Stimulated activated naive CD4-positive, alpha-beta T cell treated with Interleukin-2 at 50 U/mL for 16 hours (primary cell): Measurements from ENCODE around the gene KIFBP.

Source experiments
- DNase-seq: peaks from one replicate; lab custom pipeline; 2025; lab: John Stamatoyannopoulos, UW

Gene KIFBP

GRCh38 chr10:69051710-69052487, 63.3 kb downstream of the KIFBP start:
- DNase-seq = no peak

DNA sequence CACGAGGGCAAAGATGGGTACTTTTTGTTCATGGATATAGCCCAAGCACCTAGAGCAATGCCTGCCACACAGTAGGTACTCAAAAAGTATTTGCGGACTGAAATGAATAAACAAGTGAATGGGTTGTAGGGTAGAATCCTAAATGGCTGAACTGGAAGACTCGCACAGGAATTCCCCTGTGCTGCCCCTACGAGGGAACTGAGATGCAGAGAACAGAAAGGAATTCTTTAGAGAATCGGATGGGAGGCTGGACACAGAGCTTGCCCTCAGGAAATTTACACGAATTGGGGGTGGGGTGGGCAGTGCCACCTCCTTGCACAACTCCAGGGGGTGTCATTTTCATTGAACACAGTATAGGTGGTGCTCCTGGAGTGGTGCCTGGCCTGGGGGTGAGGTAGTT, 64.1 kb downstream of the KIFBP start:
- no peak for DNase-seq

DNA sequence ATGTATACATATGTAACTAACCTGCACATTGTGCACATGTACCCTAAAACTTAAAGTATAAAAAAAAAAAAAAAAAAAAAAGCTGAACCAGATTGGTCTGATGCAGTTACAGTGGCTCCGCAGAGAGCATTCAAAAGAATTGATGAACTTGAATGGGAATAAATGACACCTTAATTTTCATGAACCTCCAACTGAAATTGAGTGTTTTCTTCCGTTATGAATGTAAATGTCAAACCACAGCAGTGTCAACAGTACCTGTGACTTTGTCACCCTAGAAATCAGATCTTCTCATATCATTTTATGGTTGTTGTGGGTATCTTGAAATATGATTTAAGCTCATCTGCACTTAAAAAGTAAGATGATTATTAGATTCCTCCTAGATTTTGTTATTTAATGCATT, 66.6 kb downstream of the KIFBP start:
- DNase-seq = no peak

- no peak for DNase-seq
Observed at GRCh38 chr10:69056129-69056528, 67.5 kb downstream of the KIFBP start.

- no peak for DNase-seq
Observed at GRCh38 chr10:69056536-69057260, 68.1 kb downstream of the KIFBP start.

- no peak for DNase-seq
Observed at GRCh38 chr10:69057261-69057950, 68.8 kb downstream of the KIFBP start.

- DNase-seq = no peak
Observed at GRCh38 chr10:69057951-69058297, 69.3 kb downstream of the KIFBP start.

DNA sequence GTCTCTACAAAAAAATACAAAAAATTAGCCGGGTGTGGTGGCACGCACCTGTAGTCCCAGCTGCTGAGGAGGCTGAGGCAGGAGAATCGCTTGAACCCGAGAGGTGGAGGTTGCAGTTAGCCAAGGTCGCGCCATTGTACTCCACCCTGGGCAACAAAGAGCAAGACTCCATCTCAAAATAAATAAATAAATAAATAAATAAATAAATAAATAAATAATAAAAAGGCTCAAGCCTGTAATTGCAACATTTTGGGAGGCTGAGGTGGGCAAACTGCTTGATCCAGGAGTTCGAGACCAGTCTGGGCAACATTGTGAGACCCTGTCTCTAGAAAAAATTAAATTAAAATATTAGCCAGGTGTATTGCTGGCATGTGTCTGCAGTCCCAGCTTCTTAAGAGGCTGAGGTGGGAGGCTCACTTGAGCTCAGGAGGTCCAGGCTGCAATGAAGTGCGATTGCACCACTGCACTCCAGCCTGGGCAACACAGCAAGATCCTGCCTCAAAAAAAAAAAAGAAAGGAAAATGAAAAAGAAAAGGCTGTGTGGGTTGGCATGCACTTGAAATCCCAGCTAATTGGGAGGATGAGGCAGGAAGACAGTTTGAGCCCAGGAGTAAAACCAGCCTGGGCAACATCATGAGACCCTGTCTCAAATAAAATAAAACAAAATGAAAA, 71.7 kb downstream of the KIFBP start:
- no peak for DNase-seq

- DNase-seq = no peak
Observed at GRCh38 chr10:69061305-69062161, 72.9 kb downstream of the KIFBP start.

DNA sequence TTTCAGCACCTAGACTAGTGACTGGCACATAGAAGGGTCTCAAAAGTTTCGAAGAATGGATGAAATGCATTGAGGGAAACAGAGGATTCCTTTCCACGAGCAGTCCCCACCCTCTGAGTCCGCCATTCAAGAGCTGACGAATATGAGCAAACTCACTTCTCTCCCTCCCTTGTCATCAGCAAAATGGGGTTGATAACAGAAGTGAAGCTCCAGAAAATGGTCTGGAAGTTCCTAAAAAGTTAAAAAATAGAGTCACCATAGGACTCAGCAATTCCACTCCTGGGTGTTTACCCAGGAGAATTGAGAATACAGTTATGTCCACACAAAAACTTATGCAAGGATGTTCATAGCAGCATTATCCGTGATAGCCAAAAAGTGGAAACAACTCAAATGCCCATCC, 74.3 kb downstream of the KIFBP start:
- DNase-seq = no peak

DNA sequence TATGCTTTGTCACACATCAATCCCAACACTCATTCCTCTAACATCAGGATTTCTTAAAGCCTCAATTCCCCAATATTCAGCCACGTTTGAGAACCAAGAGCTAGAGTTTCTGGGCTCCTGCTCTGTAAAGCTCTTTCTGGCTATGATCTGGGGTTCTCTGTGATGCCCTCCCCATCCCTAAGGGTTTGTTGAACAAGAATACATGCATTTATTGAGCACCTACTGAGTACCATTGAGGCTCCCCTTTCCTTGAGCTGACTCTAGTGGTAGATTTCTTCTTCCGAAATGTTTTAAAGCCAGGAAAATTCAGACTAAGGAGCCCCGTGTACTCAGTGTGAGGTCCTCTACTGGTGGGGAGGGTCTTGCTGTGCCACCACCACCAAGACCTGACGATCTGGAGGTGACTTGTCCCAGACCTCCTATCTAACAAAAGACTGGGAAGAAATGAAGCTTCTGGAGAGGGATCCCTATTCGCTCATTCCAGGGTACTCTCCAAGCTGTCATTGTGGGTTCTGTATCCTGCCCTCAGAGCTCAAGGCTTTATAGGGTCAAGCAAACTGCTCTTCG, 76.2 kb downstream of the KIFBP start:
- no peak for DNase-seq

DNA sequence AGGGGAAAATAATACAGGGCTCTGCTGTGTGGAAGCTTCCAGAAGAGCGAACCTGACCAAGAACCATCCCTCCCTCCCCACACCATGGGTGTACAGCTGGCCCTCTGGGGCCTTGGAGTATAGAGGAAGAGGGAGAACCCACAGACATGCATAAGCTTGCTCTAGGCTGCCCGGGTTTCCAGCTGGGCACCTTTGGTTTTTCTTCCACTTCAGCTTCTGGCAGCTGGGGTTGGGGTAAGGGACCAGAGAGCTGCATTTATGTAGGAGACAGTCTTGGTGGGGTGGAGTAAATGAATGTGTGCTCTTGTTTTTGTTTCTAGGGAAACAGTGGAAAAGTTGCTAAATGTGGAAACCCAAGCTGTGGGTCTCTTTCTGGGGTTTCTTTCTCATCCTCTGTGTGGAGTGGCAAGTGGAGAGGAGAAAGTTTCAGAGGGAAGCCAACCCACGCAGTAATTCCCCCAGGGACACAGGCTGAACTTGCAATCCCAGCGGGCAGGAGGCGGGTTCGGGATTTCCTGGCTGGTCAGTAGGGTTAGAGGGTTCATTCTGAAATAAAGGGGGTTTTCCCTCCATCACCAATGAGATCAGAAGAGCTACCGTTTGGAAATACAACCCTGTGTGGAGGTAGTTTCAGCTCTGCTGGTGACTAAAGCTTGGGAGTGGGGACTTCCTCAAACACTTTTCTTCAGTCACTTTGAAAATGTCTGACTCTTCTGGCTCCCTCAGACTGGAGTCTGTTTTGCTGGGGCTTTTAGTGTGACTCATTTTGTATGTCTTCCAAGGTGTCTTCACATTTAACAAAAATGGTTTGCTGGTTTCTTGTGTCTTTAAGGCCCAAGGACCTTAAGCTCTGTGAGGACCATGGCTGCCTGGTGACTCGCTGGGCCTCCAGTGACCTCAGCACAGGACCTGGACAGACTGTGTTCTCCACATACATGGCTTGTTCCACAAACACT, 77.1 kb downstream of the KIFBP start:
- DNase-seq = peak; percentile 58
